Activated CD8-positive, alpha-beta memory T cell treated with anti-CD3 and anti-CD28 coated beads, Interleukin-2, amount 50 U/mL, for 48 hours (primary cell): Measurements from ENCODE around the gene PRAF2.

ENCODE experiments used
- DNase-seq: peaks from one replicate; pipeline ENCODE4 v3.0.0-alpha.2; 2020

PRAF2 gene

GRCh38 chrX:49071877-49072711 is 1.7 kb downstream of the PRAF2 start:
- no peak for DNase-seq

- no peak for DNase-seq
Measured at GRCh38 chrX:49070988-49071387, 2.8 kb downstream of the PRAF2 start.

GRCh38 chrX:49069038-49069437 is 4.8 kb downstream of the PRAF2 start:
- DNase-seq: no peak

DNA sequence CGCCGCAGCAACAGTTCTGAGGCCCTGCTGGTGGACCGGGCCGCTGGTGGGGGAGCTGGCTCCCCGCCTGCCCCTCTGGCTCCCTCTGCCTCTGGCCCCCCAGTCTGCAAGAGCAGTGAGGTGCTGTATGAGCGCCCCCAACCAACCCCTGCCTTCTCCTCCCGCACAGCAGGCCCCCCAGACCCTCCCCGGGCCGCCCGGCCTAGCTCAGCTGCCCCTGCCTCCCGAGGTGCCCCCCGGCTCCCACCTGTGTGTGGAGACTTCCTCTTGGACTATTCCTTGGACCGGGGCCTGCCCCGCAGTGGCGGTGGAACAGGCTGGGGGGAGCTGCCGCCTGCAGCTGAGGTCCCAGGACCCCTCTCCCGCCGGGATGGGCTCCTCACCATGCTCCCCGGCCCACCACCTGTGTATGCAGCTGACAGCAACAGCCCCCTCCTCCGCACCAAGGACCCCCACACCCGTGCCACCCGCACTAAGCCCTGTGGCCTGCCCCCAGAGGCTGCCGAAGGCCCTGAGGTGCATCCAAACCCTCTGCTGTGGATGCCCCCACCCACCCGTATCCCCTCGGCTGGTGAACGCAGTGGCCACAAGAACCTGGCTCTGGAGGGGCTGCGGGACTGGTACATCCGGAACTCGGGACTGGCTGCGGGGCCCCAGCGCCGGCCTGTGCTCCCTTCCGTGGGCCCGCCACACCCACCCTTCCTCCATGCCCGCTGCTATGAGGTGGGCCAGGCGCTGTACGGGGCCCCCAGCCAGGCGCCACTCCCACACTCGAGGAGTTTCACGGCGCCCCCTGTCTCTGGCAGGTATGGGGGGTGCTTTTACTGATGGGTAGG is 6.3 kb downstream of the PRAF2 start:
- no peak for DNase-seq

DNA sequence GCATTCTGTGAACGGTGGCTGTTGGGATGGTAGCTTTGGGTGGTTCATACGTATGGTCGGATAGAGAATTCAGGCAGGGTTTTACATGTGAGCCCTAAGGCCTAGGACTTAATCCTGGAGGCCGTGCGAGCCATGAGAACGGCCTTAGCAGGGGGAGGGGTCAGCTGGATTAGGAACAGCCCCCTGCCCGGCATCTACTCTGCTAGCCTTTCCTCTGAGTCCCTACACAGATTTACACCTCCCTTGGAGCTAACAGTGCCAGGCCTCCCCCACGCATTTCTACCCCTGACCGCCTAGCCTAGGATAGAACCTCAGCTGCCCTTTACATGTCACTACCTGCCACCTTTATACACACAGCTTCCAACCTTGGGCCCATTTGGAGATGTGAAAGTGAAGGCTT is 7.1 kb downstream of the PRAF2 start:
- DNase-seq: no peak

DNA sequence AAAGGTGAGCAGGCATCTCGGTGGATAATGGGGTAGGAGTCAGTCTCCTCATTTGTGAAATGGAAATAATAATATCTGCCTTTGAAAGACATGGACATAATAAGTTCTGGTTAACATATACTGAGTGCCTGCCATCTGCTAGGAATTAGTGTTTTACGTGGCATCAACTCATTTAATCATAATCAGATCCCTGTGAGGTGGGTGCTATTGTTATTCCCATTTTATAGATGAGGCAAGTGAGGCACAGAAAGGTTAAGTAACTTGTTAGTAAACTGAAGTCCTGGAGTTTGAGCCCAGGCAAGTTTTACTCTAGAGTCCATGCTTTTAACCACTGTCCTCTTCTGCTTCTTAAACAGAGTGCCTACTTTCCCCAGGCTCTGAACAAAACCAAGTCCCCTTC is 7.5 kb downstream of the PRAF2 start:
- no peak for DNase-seq

GRCh38 chrX:49064735-49065134 is 9.1 kb downstream of the PRAF2 start:
- DNase-seq: no peak

DNA sequence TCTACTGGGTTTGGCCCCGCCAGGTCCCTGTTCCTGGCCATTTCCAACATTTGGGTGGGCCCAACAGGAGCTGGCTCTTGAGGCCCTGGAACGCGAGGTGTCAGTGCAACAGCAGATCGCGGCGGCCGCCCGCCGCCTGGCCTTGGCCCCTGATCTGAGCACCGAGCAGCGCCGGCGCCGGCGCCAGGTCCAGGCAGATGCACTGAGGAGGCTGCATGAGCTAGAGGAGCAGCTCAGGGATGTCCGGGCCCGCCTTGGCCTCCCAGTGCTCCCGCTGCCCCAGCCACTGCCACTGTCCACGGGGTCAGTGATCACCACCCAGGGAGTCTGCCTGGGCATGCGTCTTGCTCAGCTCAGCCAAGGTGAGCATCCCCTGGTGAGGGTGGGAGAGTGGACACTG is 9.5 kb downstream of the PRAF2 start:
- DNase-seq: no peak

DNA sequence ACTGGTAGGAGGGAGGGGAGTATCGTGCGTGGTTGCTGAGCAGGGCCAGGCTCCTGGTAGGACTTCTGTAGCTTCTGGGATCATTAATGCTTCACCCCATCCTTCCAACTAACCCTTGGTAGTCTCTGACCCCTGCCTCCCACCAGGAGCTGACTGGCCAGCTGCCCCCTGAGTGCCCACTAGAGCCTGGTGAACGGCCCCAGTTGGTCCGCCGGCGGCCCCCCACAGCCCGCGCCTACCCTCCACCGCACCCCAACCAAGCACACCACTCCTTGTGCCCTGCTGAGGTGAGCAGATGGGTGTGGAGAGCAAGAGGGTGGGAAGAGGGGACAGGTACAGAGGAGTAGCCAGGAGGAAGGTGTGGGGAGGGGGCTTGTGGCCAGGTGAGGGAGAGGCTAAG is 10.1 kb downstream of the PRAF2 start:
- no peak for DNase-seq

DNA sequence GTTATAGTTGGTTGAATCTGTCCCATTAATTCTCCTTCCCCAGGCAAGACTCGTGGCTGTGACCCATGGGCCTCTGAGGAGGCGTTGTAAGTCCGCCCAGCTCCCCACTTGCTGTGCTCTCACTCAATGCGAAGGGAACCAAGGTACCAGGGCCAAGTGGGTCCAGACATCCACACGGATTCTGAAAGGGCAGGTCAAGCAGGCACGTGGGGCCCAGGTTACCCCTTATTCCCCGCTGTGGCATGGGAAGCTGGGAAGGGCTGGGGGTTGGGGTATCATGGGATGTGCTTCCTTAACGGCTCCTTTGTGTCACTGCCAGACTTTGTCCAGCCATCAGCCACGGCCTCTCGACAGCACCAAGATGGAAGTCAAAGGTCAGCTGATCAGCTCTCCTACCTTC is 11.9 kb downstream of the PRAF2 start:
- no peak for DNase-seq

DNA sequence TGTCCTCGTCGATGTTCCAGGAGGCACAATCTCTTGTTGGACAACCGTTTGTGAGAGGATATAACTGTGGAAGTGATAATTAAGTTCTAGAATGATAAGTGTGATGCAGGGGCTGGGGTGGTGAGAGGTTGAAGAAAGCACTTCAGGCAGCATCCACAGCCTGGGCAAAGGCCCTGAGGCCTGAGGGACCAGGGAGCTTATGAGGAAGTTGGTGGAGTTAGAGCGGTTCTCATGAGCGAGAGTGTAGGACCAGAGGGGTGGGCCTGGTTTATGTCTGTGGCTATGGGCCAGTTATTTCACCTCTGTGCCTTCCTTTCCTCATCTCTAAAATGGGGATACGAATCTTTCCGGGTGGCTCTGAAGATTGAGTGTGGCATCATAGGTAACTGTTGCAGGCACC is 12.3 kb downstream of the PRAF2 start:
- no peak for DNase-seq

GRCh38 chrX:49060914-49061313 is 12.9 kb downstream of the PRAF2 start:
- no peak for DNase-seq

DNA sequence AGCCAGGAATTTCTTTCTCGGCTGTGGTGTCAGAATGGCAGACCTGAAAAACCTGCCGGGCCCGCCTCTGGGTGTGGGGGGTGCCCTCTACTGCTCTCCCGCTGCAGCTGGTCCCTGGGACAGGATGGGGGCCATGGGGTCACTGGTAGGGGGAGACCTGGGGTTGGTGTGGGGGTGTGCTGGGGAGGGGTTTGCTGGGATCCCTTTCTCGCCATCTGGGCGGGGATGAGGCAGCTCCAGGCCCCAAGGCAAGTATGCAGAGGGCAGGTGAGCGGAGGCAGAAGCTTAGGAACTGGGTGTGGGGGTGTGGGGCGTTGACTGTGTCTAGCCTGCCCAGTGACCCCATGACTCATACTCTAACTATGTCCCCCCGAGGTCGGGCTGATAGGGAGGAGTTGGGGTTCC is 14.1 kb downstream of the PRAF2 start:
- DNase-seq: no peak

DNA sequence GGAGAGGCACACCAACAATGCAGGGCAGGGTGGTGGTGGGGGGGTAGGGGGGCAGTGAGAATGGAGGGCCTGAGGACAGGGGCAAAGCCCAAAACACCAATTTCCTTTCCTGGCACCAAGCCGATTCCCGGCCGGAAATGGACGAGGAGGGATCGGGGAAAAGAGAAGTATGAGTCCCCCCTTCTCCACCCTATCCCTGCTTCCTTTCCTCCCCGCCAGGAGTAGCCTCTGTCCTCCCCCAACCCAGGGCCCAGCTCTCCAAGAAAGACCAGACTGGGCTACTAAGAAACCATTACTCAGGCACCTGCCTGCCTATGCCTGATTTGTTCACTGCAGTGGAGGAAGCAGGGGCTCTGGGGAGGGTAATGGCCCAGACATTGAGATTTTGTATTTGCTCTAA is 14.6 kb downstream of the PRAF2 start:
- no peak for DNase-seq

DNA sequence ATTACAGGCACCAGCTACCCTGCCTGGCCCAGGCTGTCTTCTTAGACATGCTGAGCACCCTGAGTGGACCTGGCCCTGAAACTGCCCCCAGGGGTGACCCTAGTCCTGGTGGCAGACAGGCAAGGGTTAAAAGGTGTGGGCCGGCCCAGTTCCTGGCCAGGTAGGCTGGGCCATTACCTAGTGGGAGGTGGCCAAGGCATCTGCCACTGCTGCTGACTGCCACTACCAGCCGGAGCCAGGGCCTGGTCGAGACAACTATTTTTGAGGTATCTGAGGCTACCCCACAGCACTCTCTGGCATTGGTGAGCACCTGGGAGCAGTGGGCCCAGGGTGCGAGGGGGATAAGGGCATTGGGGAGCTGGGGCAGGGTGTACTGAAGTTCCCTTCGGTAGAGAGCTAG is 15.0 kb downstream of the PRAF2 start, which contains the start of gene CCDC120:
Gene CCDC120, plus strand, starts transcription at position 206 of the 400 bp plus-strand sequence. CDS start 3,043 bp downstream, outside the sequence.
- DNase-seq: no peak

DNA sequence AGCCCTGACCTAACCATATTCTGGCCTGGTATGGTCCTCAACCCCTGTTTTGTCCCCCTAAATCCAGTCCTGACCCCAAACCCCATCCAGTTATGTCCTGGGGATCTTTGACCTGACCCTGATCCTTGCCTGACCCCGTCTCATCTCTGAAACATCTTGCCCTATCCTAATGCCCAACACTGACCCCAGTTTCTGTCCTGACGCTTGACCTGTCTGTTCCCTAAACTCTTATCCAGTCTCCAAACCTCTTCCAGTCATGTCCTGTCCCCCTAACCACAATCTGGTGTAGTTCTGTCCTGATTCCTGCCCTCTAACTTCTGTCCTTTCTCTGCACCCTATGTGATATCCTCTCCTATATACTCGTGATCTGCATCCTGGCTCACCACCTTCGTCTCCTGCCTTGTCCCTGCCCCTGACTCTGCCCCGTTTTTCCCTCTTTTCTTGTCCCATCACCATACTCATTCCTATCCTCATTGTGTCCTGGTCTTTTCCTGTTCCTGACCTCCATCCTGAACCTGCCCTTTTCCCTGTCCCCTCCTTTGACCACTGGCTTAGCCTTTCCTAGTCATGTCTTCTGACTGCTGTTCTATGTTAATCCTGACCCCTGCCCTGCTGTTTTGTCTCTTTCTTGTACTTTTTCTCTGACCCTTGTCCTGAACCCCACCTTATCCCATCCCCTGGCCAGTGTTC is 19.6 kb downstream of the PRAF2 start:
- no peak for DNase-seq

GRCh38 chrX:49053223-49054072 is 20.4 kb downstream of the PRAF2 start:
- DNase-seq: peak; percentile 79

GRCh38 chrX:49043987-49044281 is 29.9 kb downstream of the PRAF2 start:
- no peak for DNase-seq

DNA sequence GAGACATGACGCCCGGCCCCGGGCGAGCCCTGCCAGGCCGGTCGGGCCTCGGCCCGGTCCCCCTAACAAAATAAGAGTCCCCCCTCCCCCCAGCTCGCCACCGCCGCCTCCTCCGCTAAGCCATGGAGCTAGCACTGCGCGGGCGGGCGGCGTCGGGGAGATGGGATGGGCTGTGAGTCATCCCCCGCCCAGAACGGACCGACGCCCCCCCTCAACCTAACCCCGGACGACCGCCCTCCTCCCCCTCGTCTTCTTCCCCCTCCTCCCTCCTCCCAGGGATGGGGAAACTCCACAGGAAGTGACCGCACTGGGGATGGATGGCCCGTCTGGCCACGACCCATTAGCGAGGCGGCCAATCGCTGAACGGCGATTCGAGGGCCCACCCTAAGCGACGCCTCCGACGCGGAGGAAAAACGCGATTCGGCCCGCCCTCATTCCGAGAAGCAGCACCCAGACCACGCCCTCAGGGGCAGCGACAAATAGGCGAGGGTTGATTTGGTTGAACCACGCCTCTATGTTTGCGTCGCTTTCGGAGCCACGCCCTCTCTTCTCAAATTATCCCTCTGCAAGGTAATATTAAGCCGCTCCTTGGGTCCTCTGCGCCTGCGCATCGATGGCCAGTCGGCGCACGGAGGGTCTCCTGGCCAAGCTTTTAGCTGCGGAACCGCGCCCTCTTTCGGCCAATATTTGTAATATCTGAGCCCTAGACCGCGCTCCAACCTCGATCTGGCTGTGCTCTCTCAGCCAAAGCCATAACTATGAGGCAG is 30.4 kb downstream of the PRAF2 start, which contains the start of gene TFE3:
Gene TFE3, minus strand, starts transcription at position 138 of the 767 bp plus-strand sequence. Its CDS starts 131 bp downstream, at position 7.
- peak; percentile 92 for DNase-seq

DNA sequence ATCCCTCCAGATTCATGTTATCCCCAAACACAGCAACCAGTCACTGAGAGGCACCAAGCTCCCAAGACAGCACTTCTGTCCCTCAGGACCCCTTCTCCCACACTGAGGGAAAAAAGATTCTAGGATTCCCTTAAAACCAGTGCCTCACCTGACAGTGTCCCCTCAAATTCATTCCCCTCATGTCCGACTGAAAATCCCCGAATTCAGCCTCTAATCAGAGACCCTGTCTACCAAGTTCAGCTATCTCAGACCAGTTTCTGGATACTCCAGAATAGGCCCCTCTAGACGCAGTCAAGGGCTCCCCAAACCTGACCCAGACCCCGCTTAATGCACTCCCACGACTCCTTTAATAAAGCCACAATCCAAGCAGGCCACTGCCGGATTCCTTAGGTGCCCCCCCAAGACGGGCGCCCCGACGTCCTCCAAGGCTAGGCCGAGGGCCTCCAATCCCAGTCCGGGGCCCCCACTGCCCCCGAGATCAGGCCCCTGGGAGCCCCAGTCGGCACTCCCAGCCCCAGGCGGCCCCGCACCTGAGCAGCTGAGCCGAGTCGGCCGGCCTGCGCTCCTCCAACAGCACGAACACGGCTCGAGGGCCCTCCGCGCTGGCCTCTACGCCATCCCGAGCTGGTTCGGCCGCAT is 31.1 kb downstream of the PRAF2 start:
- DNase-seq: no peak
